ENCODE results near the gene MCTS1. TPM values are rescaled to one million over a fixed set of nuclear protein-coding genes. Genes with fewer than 3 reads are reported as not detected.
A peak's percentile ranks its signal among the peaks of the same experiment; 100 is the strongest.
"Not testable (repeated sequence)": the region's sequence is repeated elsewhere in the genome, so short reads cannot be mapped to it uniquely, and the experiment has no call there.

The MCTS1 gene
- polyA plus RNA-seq, 1 experiment, result 36.9 TPM

GRCh38 chrX:120625371-120625770 is 21.5 kb downstream of the MCTS1 start:
- Histone ChIP-seq H3K4me3 (ENCODE audit: low read depth, low read length) (peak overlapping the region; percentile 11), H3K36me3 (ENCODE audit: control insufficient read depth, insufficient read depth, low read length) (no peaks in the 10 kb centered on the region), H3K27me3 (ENCODE audit: control insufficient read depth, insufficient read depth, low read length) (no peaks in the 10 kb centered on the region)
- no peak for TF ChIP-seq CTCF (IDR thresholded peaks at IDR 0.05; ENCODE audit: insufficient read depth, low read depth, low read length)
- DNase-seq (ENCODE audit: low read depth), result peak; percentile 37
- CTCF ChIA-PET, result interaction anchor here (0.9 kb wide), 1 partner anchor 8 kb away, joined by 3 read pairs; no protein-coding TSS in a partner anchor
- POLR2A ChIA-PET, result no interaction called here

GRCh38 chrX:120629667-120630537 is 26.0 kb downstream of the MCTS1 start, which contains the start of gene C1GALT1C1:
Gene C1GALT1C1, minus strand, starts transcription at chrX:120630054. Its CDS starts 2,888 bp downstream, at chrX:120627166.
- Histone ChIP-seq H3K36me3 (ENCODE audit: control insufficient read depth, insufficient read depth, low read length) (no peaks in the 10 kb centered on the region), H3K4me3 (ENCODE audit: low read depth, low read length) (peak within 1 kb of the TSS; percentile 70), H3K27me3 (ENCODE audit: control insufficient read depth, insufficient read depth, low read length) (no peaks in the 10 kb centered on the region)
- ChIA-PET POLR2A (no interaction called here), CTCF (interaction anchor here (0.7 kb wide), 1 partner anchor 26 kb away, joined by 3 read pairs; no protein-coding TSS in a partner anchor)
- DNase-seq (ENCODE audit: low read depth), result peak; percentile 55
- TF ChIP-seq CTCF (IDR thresholded peaks at IDR 0.05; ENCODE audit: insufficient read depth, low read depth, low read length), result no peak

GRCh38 chrX:120638619-120639018 is 34.7 kb downstream of the MCTS1 start:
- no peaks in the 10 kb centered on the region for H3K27me3 ChIP-seq (ENCODE audit: control insufficient read depth, insufficient read depth, low read length)
- no peaks in the 10 kb centered on the region for H3K36me3 ChIP-seq (ENCODE audit: control insufficient read depth, insufficient read depth, low read length)
- CTCF ChIA-PET, result no interaction called here
- POLR2A ChIA-PET, result no interaction called here
- DNase-seq (ENCODE audit: low read depth), result no peak
- H3K4me3 ChIP-seq (ENCODE audit: low read depth, low read length), result no peak overlapping the region
- no peak for TF ChIP-seq CTCF (IDR thresholded peaks at IDR 0.05; ENCODE audit: insufficient read depth, low read depth, low read length)

- ChIA-PET CTCF (no interaction called here), POLR2A (no interaction called here)
- TF ChIP-seq CTCF (IDR thresholded peaks at IDR 0.05; ENCODE audit: insufficient read depth, low read depth, low read length), result no peak
- Histone ChIP-seq H3K36me3 (ENCODE audit: control insufficient read depth, insufficient read depth, low read length) (no peaks in the 10 kb centered on the region), H3K4me3 (ENCODE audit: low read depth, low read length) (no peak overlapping the region), H3K27me3 (ENCODE audit: control insufficient read depth, insufficient read depth, low read length) (no peaks in the 10 kb centered on the region)
- DNase-seq (ENCODE audit: low read depth), result no peak
Measured at GRCh38 chrX:120642871-120643270, 39.0 kb downstream of the MCTS1 start.

- no peaks in the 10 kb centered on the region for H3K36me3 ChIP-seq (ENCODE audit: control insufficient read depth, insufficient read depth, low read length)
- ChIA-PET CTCF (no interaction called here), POLR2A (no interaction called here)
- TF ChIP-seq CTCF (IDR thresholded peaks at IDR 0.05; ENCODE audit: insufficient read depth, low read depth, low read length), result no peak
- no peaks in the 10 kb centered on the region for H3K27me3 ChIP-seq (ENCODE audit: control insufficient read depth, insufficient read depth, low read length)
- no peak for DNase-seq (ENCODE audit: low read depth)
- no peak overlapping the region for H3K4me3 ChIP-seq (ENCODE audit: low read depth, low read length)
Measured at GRCh38 chrX:120647127-120647526, 43.2 kb downstream of the MCTS1 start.

- H3K36me3 ChIP-seq (ENCODE audit: control insufficient read depth, insufficient read depth, low read length); POLR2A ChIA-PET; H3K27me3 ChIP-seq (ENCODE audit: control insufficient read depth, insufficient read depth, low read length); H3K4me3 ChIP-seq (ENCODE audit: low read depth, low read length); DNase-seq (ENCODE audit: low read depth); CTCF ChIA-PET: not testable (repeated sequence)
Measured at GRCh38 chrX:120652256-120652655, 48.4 kb downstream of the MCTS1 start.

All from BJ (cell line).